HFFc6 (cell line): Measurements from ENCODE around the gene SLC29A3. TPM values are rescaled to one million over a fixed set of nuclear protein-coding genes. Genes with fewer than 3 reads are reported as not detected.

Experiments
- DNase-seq: peaks from one replicate; pipeline ENCODE4 v3.0.0-alpha.2; 2018
- H3K27ac Mint-ChIP-seq: 2 replicates; pipeline ENCODE4 v1.8.0; 2020; ENCODE audit warnings: mild to moderate bottlenecking, mixed read lengths
- H3K27me3 Mint-ChIP-seq: 2 replicates; pipeline ENCODE4 v1.8.0; 2021; ENCODE audit warnings: mild to moderate bottlenecking, moderate library complexity, mixed read lengths; ENCODE audit not compliant: insufficient read depth
- H3K36me3 Mint-ChIP-seq: 2 replicates; pipeline ENCODE4 v1.8.0; 2021; ENCODE audit warnings: low read depth, mixed read lengths
- H3K4me1 Mint-ChIP-seq: 2 replicates; pipeline ENCODE4 v1.8.0; 2020; ENCODE audit warnings: low read depth, mixed read lengths
- H3K4me3 Mint-ChIP-seq: 2 replicates; pipeline ENCODE4 v1.8.0; 2020; ENCODE audit warnings: mild to moderate bottlenecking, moderate library complexity, mixed read lengths
- H3K9me3 Mint-ChIP-seq: 2 replicates; pipeline ENCODE4 v1.8.0; 2020; ENCODE audit warnings: mild to moderate bottlenecking, mixed read lengths
- CTCF ChIP-seq: fragments of 200-600 bp; sonication (generic); IDR thresholded peaks from 2 replicates; pipeline ENCODE4 v1.5.0; 2021; ENCODE audit warnings: antibody characterized with exemption, mild to moderate bottlenecking
- total RNA-seq, 6 experiments: library from RNA; stranded (reverse); fragmentation: NEBNext Ultra II Directional; extraction: Animal tissue kit (Norgen Biotek cat#: 25700); gene quantifications; 2 replicates in 1 of 6; 3 replicates in 5 of 6; pipeline ENCODE4 v1.2.3, GENCODE V29; 2021

SLC29A3 gene
- total RNA-seq, 6 experiments from 2014 or later = 2.1 to 4.4 (median 2.7) TPM

- no peak for DNase-seq
- Mint-ChIP-seq H3K27ac (no peak overlapping the region), H3K27me3 (peaks cover 3% of the 10 kb centered on the region), H3K4me3 (no peak overlapping the region), H3K9me3 (no peaks in the 10 kb centered on the region), H3K36me3 (peaks cover 9% of the 10 kb centered on the region), H3K4me1 (no peaks in the 10 kb centered on the region)
- no peak for TF ChIP-seq CTCF
Measured at GRCh38 chr10:71324743-71325142, 5.7 kb downstream of the SLC29A3 start.

GRCh38 chr10:71325267-71325666, 6.2 kb downstream of the SLC29A3 start:
- H3K27ac Mint-ChIP-seq = no peak overlapping the region
- H3K9me3 Mint-ChIP-seq = no peaks in the 10 kb centered on the region
- no peak overlapping the region for H3K4me3 Mint-ChIP-seq
- no peak for DNase-seq
- H3K4me1 Mint-ChIP-seq = no peaks in the 10 kb centered on the region
- peaks cover 3% of the 10 kb centered on the region for H3K27me3 Mint-ChIP-seq
- TF ChIP-seq CTCF = no peak
- peaks cover 9% of the 10 kb centered on the region for H3K36me3 Mint-ChIP-seq

- H3K4me1 Mint-ChIP-seq = no peaks in the 10 kb centered on the region
- H3K36me3 Mint-ChIP-seq = peaks cover 9% of the 10 kb centered on the region
- no peaks in the 10 kb centered on the region; the same call in none of the 2 replicates for H3K27me3 Mint-ChIP-seq
- H3K4me3 Mint-ChIP-seq = no peak overlapping the region
- no peak for DNase-seq
- H3K9me3 Mint-ChIP-seq = no peaks in the 10 kb centered on the region
- TF ChIP-seq CTCF = no peak
- no peak overlapping the region for H3K27ac Mint-ChIP-seq
Measured at GRCh38 chr10:71326464-71326881, 7.4 kb downstream of the SLC29A3 start.

GRCh38 chr10:71330789-71331404, 11.8 kb downstream of the SLC29A3 start:
- Mint-ChIP-seq H3K4me3 (no peak overlapping the region), H3K4me1 (no peaks in the 10 kb centered on the region)
- no peak for TF ChIP-seq CTCF

GRCh38 chr10:71331736-71332135, 12.7 kb downstream of the SLC29A3 start:
- H3K4me1 Mint-ChIP-seq = no peaks in the 10 kb centered on the region
- peaks cover 17% of the 10 kb centered on the region for H3K27me3 Mint-ChIP-seq
- H3K27ac Mint-ChIP-seq = no peak overlapping the region
- DNase-seq = no peak
- H3K4me3 Mint-ChIP-seq = no peak overlapping the region
- no peak for TF ChIP-seq CTCF
- H3K36me3 Mint-ChIP-seq = no peaks in the 10 kb centered on the region
- H3K9me3 Mint-ChIP-seq = no peaks in the 10 kb centered on the region

More at GRCh38 chr10:71330789-71331404, 11.8 kb downstream of the SLC29A3 start:
- H3K27me3 Mint-ChIP-seq = peaks cover 11% of the 10 kb centered on the region
- no peaks in the 10 kb centered on the region for H3K36me3 Mint-ChIP-seq
- no peaks in the 10 kb centered on the region for H3K9me3 Mint-ChIP-seq
- no peak overlapping the region for H3K27ac Mint-ChIP-seq
- no peak for DNase-seq
